ENCODE results near the gene ZP3.

The ZP3 gene

GRCh38 chr7:76403780-76404494 is 20.8 kb upstream of the ZP3 start:
- TF ChIP-seq CTCF (IDR thresholded peaks at IDR 0.05; ENCODE audit: low read depth, low read length), result no peak
- H3K9me3 ChIP-seq, result no peaks in the 10 kb centered on the region
- DNase-seq, result no peak
- no peak overlapping the region for H3K4me3 ChIP-seq (ENCODE audit: low read depth, low read length)
- H3K36me3 ChIP-seq, result no peaks in the 10 kb centered on the region
- no peaks in the 10 kb centered on the region for H3K27me3 ChIP-seq
- H3K4me1 ChIP-seq, result no peaks in the 10 kb centered on the region

- Histone ChIP-seq H3K36me3 (no peaks in the 10 kb centered on the region), H3K9me3 (no peaks in the 10 kb centered on the region), H3K27me3 (no peaks in the 10 kb centered on the region), H3K4me1 (no peaks in the 10 kb centered on the region), H3K4me3 (ENCODE audit: low read depth, low read length) (no peak overlapping the region)
- TF ChIP-seq CTCF (IDR thresholded peaks at IDR 0.05; ENCODE audit: low read depth, low read length), result no peak
- DNase-seq, result no peak
These were observed 19.0 kb upstream of the ZP3 start for GRCh38 chr7:76405738-76406137.

DNA sequence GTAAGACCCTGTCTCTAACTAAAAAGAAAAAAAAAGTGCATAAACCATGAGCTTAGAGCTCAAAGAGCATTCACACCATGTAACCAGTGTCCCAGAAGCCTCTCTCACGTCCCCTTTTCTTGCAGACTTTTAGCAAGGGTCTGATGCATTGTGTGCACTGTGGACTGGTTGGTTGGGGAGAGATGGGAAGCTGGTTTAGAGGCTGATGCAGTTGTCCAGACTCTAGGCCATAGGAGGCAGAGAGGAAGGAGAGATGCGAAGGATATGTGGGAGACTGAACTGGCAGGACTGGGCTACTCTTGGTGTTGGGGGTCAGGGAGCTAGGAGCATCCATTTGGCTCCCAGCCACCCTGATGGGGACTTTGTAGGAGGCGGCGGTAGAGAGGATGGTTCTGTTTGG is 17.0 kb upstream of the ZP3 start:
- TF ChIP-seq CTCF (IDR thresholded peaks at IDR 0.05; ENCODE audit: low read depth, low read length), result no peak
- no peaks in the 10 kb centered on the region for H3K4me1 ChIP-seq

DNA sequence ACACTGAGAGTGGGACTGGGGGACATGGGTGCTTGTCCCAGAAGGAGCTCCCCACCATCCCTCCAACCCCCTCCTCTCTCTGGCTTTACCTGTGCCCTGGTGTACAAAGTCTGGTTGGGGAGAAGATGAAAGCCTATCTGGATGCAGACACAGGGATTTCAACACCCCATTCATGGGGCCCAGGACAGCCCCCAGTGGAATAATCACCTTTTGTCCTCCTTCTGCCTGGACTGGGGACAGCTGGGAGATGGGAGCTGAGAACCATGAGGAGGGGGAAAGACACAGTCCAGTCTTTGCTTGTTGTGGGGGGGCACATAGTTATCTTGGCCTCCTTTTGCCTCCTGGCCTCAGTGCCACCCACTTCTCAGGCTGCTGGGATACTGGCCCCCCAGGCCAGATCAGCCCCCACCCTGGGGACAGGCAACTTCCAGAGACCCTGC is 16.6 kb upstream of the ZP3 start:
- no peak overlapping the region for H3K4me3 ChIP-seq (ENCODE audit: low read depth, low read length)
- no peaks in the 10 kb centered on the region for H3K9me3 ChIP-seq
- H3K4me1 ChIP-seq, result no peaks in the 10 kb centered on the region
- no peaks in the 10 kb centered on the region for H3K36me3 ChIP-seq
- TF ChIP-seq CTCF (IDR thresholded peaks at IDR 0.05; ENCODE audit: low read depth, low read length), result no peak
- DNase-seq, result no peak
- H3K27me3 ChIP-seq, result no peaks in the 10 kb centered on the region; the same call in 1 of the 2 replicates

More for the DNA sequence above, 17.0 kb upstream of the ZP3 start:
- H3K4me3 ChIP-seq (ENCODE audit: low read depth, low read length), result no peak overlapping the region
- no peaks in the 10 kb centered on the region; the same call in 1 of the 2 replicates for H3K27me3 ChIP-seq
- H3K9me3 ChIP-seq, result no peaks in the 10 kb centered on the region
- no peaks in the 10 kb centered on the region for H3K36me3 ChIP-seq
- DNase-seq, result no peak

DNA sequence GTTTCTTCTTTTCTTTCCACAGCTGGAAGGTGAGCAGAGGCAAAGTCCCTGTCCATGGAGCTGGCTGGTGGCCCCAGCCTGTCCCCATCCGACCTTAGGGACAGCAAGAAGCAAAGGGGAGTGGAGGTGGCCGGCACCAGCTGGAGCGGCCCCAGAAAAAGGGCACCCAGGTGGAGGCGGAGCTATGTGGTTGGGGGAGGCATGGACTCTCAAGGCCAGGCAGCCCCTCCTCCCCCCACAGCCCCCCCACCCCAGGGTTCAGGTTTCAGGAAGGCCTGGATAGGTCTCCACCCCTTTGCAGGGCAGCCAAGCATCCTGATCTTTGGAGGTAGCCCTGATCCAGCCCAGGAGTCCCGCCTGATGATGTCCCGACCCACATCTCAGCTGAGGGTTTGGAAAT is 15.2 kb upstream of the ZP3 start, which contains the start of gene SSC4D:
Gene SSC4D (minus strand): TSS at position 161 of the 400 bp plus-strand sequence. CDS start 5,258 bp downstream, outside the sequence.
- Histone ChIP-seq H3K4me1 (no peaks in the 10 kb centered on the region), H3K27me3 (no peaks in the 10 kb centered on the region; the same call in 1 of the 2 replicates), H3K4me3 (ENCODE audit: low read depth, low read length) (no peak within 1 kb of the TSS), H3K9me3 (no peaks in the 10 kb centered on the region), H3K36me3 (no peaks in the 10 kb centered on the region)
- DNase-seq, result no peak
- no peak for TF ChIP-seq CTCF (IDR thresholded peaks at IDR 0.05; ENCODE audit: low read depth, low read length)

GRCh38 chr7:76411626-76412025 is 13.1 kb upstream of the ZP3 start:
- no peak for TF ChIP-seq CTCF (IDR thresholded peaks at IDR 0.05; ENCODE audit: low read depth, low read length)
- H3K36me3 ChIP-seq, result no peaks in the 10 kb centered on the region
- no peaks in the 10 kb centered on the region for H3K9me3 ChIP-seq
- H3K27me3 ChIP-seq, result no peaks in the 10 kb centered on the region; the same call in 1 of the 2 replicates
- H3K4me1 ChIP-seq, result no peaks in the 10 kb centered on the region
- DNase-seq, result no peak
- no peak overlapping the region for H3K4me3 ChIP-seq (ENCODE audit: low read depth, low read length)
